ENCODE data around the gene ZNF532.
"Not testable (repeated sequence)": the region's sequence is repeated elsewhere in the genome, so short reads cannot be mapped to it uniquely, and the experiment has no call there.

Gene ZNF532

DNA sequence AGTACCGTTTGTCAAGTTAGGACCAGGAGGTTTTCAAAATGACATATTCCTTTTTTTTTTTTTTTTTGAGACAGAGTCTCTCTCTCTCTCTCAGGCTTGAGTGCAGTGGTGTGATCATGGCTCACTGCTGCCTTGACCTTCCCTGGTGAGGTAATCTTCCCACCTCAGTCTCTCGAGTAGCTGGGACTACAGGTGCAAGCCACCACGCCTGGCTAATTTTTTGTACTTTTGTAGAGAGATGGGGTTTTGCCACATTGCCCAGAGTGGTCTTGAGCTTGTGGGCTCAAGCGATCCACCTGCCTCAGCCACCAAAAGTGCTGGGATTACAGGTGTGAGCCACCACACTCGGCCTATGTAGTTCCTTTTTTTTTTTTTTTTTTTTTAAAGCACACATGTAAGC is 147.1 kb downstream of the ZNF532 start:
- no peak for DNase-seq

DNA sequence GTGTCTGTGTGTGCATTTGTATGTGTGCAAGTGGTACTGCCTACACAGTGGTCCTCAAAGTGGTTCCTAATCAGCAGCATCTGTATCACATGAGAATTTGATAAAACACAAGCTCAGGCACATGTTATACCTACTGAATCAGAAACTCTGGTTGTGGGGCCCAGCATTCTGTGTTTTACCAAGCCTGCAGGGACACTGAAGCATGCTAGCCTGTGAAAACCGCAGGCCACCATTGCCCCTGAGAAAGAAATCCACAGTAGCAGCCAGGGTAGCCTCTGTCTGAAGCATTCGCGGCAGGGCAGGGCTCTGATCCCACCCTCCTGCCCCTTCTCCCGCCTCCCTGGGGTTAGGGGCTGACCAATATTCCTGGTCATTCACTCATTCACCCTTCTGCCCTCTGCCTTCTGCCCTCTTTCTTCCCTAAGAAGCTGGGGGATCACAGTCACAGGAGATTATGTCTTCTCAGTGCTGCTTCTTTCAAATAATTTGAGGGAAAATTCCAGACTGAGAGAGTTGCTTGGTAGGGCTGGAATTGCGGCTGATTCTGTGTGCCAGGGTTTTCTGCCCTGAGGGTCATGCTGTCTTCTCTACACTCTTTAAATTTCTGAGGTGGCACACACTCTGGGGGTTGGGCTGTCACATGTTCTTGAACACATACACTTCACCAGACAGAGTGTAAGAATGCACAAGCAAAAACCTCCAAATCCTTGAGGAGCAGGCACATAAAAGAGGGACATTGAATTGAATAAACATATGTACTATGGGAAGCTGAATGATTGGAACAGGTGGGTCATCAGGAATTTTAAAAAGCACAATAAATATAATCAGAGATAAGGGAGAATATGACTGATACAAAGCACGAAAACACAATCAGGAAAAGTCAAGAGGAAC is 148.4 kb downstream of the ZNF532 start:
- no peak for DNase-seq

DNA sequence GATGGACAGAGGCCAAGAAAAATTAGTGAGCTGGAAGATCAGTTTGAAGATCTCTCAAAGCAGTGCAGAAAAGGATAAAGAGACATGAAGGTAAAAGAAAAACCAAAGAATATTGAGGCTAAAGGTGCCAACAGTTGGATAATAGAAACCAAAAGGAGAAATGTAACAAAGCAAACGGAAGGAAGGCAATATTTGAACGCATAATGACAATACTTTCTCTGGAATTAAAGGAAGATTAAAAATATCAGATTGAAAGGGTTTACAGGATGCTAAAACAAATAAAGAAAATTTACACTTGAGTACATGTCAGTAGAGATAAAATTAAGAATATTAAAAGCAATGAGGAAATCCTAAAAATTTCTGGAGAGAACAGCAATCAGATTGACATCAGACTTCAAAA is 149.1 kb downstream of the ZNF532 start:
- no peak for DNase-seq

DNA sequence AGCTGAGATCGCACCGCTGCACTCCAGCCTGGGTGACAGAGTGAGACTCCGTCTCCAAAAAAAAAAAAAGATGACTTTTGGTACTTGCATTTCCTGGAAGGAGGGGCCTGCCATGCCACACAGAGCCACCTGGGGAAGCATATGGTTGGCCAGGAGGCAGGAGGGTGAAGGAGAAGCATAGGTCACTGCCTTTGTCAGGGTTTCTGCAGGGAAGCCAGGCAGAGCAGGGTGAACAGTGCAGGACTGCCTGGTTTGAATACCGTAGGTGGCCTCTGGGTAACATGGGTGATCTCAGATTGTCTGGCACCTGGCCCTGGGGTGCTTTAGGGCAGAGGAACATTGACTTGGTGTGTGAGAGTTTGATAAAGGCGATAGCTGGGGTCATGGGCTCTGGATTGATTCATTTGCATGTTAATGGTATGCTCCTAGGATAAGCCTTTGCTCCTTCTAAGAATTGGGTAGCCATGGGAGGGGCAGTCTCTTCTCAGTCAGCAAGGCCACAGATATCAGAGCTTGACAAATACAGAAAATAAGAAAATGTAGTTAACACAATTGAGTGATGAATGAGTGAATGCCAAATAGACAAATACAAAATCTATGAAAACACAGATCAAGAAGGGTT is 151.0 kb downstream of the ZNF532 start:
- DNase-seq = no peak

DNA sequence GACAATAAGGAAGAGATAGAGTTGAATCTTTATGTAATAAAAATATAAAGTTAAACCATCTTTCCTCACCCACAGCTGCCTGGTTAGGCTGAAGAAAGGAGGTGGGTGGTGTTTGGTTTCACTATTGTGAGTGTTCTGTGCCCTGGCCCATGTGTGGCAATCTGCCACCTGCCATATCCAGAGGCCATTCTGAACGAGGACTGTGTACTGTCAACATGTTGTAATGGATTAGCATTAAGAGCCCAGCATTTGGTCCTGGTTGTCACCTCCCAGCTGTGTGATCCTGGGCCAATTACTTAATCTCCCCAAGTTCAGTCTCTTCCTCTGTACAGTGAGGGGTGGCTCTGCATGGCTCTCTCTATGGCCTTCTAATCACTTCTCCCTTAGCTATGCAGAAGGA is 156.8 kb downstream of the ZNF532 start:
- no peak for DNase-seq

DNA sequence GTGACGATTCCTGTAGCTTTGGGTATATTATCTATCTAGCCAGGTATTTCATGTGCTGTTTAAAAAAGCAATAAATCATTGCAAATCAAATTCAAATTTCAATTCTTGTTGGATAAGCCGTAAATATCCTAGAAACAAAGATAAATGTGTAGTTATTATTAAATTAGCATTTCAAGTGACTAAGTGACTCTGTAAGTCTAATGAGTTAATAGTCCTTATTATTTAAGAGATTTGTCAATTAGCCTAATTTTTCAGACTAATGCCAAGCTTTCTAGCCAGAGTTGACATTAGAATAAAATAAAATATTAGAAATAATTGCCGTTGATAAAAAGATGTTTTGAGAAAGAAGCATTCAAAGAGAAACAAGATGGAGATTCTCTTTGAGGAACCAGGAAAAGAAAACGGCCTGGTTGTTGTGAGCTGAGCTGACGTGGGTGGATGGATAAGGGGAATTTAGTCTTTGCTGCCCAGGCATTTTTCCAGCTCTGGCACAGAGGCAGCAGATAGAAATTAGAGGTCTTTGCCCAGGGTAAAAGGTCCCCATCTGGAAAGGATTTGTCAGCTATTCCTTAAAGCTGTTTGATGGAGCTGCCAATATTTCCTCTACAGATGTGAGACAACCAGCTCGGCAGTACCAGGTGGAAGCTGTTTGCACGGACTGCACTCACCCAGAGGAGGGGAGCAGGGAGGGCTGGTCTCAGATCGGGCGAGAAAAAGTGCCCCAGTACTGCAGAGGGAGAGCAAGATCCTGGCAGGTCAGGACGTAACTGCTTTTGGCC is 157.7 kb downstream of the ZNF532 start:
- peak; percentile 20 for DNase-seq

DNA sequence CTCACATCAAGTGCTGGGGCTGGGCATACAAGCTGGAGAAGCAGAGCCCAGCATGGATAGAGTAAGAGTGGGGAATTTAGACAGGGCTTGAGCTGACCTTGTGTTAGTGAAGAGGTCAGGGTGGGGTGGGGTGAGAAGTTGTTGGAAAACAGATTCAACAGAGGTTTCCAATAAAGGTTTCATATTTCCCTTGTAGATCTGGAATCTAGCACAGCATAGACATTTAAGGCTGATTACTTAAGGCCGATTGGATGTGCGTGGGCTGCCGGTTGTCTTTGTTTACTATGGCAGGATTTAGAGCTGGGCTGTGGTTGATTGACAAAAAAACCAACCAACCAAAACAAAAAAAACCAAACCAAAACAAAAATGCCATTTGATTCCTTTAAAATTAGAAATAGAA is 160.2 kb downstream of the ZNF532 start:
- DNase-seq = no peak

DNA sequence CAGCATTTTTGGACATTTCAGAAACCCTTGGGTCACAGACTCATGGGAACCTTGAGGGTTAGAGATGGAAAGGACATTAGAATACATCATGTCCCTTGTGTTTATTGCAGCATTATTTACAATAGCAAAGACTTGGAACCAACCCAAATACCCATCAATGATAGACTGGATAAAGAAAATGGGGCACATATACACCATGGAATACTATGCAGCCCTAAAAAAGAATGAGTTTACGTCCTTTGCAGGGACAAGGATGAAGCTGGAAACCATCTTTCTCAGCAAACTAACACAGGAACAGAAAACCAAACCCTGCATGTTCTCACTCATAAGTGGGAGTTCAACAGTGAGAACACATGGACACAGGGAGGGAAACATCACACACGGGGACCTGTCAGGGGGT is 160.9 kb downstream of the ZNF532 start:
- DNase-seq = not testable (repeated sequence)

DNA sequence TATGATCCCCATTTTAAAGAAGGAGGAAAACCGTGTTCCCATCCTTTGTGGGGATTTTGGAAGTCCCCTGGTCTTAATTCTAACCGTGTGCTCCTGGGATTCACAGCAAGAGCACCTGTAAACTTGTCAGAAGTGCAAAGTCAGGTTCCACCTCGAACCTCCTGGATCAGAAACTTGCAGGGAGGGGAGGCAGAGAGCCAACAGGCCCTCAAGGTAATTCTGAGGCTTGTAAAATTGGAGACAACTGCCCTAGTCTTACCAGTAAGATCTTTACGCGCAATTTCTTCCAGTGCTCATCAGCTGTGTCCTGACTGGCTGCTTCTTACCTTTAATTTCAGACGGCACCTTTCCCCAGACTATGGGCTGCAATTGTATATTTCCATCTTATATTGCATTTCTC is 161.7 kb downstream of the ZNF532 start:
- no peak for DNase-seq

DNA sequence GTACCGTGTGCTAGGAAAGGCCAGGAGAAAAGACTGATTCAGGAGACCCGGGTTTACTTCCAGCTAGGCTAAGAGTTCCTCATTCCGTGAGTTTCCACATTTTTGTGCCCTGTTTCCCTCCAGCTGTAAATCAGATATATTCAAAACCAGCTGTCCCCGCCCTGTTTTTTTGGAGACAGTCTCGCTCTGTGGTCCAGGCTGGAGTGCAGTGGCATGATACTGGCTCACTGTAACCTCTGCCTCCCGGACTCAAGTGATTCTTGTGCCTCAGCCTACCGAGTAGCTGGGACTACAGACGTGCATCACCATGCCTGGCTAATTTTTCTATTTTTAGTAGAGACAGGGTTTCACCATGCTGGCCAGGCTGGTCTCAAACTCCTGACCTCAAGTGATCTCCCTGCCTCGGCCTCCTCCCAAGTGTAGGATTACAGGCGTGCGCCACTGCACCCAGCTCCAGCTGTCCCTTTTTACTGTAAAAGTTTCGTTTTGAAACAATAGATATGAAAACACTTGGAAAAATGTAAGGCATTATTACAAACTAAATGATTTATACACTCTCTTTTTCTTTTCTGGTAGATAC is 162.2 kb downstream of the ZNF532 start:
- no peak for DNase-seq

DNA sequence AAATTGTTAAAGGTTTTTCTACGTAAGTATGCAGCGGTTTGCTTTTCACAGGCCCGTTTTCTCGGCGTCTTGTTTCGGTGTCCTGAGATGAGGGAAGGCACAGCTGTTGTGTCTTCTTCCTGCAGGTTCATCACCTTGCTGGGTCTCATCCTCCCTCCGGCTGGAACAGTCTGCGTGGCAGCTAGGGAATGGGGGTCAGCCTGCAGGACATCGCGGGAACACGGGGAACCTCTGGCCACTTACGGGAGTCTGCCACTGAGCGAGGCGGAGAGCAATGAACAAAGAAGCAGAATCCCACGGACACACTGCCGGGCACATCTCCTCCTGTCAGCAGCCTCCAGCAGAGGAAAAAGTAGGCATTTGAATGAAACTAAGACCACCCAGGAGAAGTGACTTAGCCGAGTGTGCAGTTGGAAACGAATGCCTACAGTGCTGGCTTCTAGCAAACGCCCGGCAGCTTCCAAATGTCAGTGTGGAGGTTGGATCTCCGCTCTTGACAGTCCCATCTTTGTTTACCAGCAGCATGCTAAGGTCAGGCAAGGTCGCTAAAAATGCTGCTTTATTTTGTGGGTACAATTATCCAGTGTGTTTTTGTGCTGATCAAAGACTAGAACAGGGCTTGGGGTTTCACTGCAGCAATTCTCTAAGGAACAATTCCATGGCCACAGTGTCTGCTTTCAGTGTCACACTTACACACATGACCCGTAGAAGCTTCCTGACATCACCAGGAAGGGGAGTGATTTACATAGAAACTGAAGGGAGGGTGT is 165.2 kb downstream of the ZNF532 start:
- DNase-seq = no peak

DNA sequence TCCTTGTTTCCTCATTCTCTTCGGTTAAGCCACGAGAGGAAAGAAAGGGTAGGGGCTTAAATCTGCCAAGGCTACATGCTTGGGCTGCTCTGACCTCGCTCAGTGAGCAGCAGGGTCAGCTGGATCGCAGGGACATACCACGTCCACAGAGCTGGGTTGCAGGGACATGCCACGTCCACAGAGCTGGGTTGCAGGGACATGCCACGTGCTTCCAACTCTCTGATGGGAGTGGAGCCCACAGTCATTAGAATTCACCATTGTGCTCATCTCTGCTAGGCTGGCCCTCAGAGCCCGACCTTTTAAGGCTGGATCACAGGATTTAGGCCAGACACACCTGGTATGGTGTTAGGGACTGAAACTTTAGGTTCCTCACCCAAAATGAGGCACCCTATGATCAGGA is 167.6 kb downstream of the ZNF532 start:
- no peak for DNase-seq

DNA sequence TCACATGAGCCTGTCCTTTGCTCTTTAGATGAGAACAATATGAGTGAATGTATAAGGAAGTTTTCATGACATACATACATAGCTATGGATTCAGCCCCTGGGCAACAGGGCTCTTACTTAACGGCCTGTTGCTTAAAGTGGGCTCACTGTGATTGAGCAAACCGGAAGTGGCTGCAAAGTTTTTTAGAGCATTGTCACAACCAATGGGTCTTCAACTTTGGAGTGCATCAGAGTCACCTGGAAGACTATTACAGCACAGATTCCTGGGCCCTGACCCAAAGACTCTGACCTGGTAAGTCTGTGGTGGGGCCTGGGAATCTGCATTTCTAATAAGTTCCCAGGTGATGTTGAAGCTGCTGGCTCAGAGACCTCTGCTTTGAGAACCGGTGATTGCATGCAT is 168.7 kb downstream of the ZNF532 start:
- DNase-seq = no peak

DNA sequence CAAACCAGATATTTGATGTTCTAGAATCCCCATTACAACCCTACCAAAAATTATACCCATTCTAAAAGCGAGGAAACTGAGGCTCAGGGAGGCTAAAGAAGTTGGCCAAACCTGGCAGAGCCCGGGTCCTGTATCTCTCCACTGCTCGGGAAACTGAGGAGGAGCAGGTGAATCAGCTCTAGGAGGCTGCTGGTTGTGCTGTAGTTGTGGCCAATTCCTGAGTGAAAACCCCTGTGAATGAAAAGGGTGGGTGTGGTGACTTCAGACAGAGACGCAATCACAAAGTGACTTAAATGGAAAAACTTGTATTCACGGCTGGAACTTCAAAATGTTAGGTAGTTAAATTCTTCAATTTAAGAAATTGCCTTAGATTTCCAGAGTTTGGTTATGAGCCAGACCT is 169.3 kb downstream of the ZNF532 start:
- no peak for DNase-seq

DNA sequence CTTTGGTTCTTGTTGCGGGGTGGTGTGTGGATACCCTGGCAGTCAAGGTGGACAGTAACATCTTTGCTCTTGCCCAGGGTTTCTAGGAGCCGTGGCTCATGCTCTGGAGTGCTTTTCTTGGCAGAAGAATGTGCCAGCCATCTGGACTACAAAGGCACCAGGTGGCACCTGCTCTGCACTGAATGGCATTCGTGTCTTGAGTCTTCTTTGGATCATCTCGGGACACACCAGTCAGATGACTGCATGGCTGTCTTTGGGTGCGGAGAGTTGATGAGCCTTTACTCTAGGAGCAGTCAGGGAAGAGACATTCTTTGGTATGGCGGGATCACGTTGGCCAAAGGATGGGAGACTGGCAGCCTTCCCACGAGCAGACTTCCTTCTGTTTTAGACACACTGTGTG is 170.9 kb downstream of the ZNF532 start:
- no peak for DNase-seq
